Activated CD8-positive, alpha-beta memory T cell treated with anti-CD3 and anti-CD28 coated beads, Interleukin-2, amount 50 U/mL, for 24 hours (primary cell): ENCODE measurements around the gene MOCS3.

Source experiments
- DNase-seq: peaks from one replicate; pipeline ENCODE4 v3.0.0-alpha.2; 2020; ENCODE audit errors: extremely low read depth

The MOCS3 gene

GRCh38 chr20:50958615-50959542, at the start of gene MOCS3:
Gene MOCS3, plus strand, starts transcription at chr20:50958818. Its CDS starts 25 bp downstream, at chr20:50958843.
- DNase-seq = peak; percentile 69

- DNase-seq = no peak
These were observed 49.2 kb upstream of the MOCS3 start for GRCh38 chr20:50909413-50909812.

- no peak for DNase-seq
These were observed 47.6 kb upstream of the MOCS3 start for GRCh38 chr20:50911030-50911429.

- DNase-seq = no peak
These were observed 46.9 kb upstream of the MOCS3 start for GRCh38 chr20:50911716-50912115.

GRCh38 chr20:50913690-50914375, 44.8 kb upstream of the MOCS3 start:
- no peak for DNase-seq

GRCh38 chr20:50915424-50915823, 43.2 kb upstream of the MOCS3 start:
- DNase-seq = no peak

- no peak for DNase-seq
These were observed 42.4 kb upstream of the MOCS3 start for GRCh38 chr20:50916257-50916656.

GRCh38 chr20:50916934-50917333, 41.7 kb upstream of the MOCS3 start:
- DNase-seq = no peak

- DNase-seq = no peak
These were observed 40.2 kb upstream of the MOCS3 start for GRCh38 chr20:50918403-50918802.

- no peak for DNase-seq
These were observed 39.1 kb upstream of the MOCS3 start for GRCh38 chr20:50919567-50919966.

GRCh38 chr20:50920997-50921396, 37.6 kb upstream of the MOCS3 start:
- DNase-seq = no peak

- no peak for DNase-seq
These were observed 36.7 kb upstream of the MOCS3 start for GRCh38 chr20:50921803-50922501.

- no peak for DNase-seq
These were observed 34.2 kb upstream of the MOCS3 start for GRCh38 chr20:50924261-50924920.

- DNase-seq = no peak
These were observed 32.1 kb upstream of the MOCS3 start for GRCh38 chr20:50926530-50926929.

- DNase-seq = no peak
These were observed 30.1 kb upstream of the MOCS3 start for GRCh38 chr20:50928469-50928868.

- peak; percentile 81 for DNase-seq
These were observed 29.1 kb upstream of the MOCS3 start for GRCh38 chr20:50929299-50930138.

- DNase-seq = no peak
These were observed 28.3 kb upstream of the MOCS3 start for GRCh38 chr20:50930139-50930975.

- no peak for DNase-seq
These were observed 27.7 kb upstream of the MOCS3 start for GRCh38 chr20:50930976-50931305.

GRCh38 chr20:50931306-50932015, 27.2 kb upstream of the MOCS3 start, which contains the start of gene ADNP:
Gene ADNP, minus strand, starts transcription at chr20:50931437. Its CDS starts 27,441 bp downstream, at chr20:50903996.
- DNase-seq = peak; percentile 70
